ENCODE data around the gene KRTAP10-3.

Gene KRTAP10-3

DNA sequence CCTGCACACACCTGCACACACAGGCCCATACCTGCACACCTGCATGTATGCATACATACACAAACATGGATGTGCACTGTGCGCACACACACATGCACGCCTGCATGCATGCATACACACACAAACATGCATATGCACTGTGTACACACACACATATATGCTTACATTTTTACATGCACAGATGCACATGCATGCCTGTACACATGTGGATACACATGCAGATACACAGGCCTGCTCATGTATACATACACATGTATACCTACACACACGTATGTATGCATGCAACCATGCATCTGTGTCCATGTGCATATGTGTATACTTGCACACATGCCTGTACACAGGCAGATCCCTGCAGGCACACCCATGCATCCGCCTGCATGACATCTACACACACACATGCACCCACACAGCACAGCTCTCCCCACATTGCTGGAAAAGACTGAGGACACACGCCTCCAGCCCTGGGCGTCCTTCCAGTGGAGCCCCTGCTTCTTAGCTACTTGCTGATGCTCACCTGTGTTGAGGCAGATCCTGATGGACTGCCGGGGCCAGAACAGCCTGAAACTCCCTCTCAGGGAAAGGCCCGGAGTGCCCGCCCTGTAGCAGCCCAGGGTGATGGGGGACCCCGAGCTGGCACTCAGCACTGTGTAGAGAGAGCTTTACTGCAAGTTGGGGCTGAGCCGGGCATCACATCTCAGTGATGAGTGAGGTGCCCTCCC is 47.2 kb downstream of the KRTAP10-3 start:
- no peak for DNase-seq (ENCODE audit: low read depth)
- no peak for TF ChIP-seq CTCF (IDR thresholded peaks at IDR 0.05; ENCODE audit: low read length, missing control alignments)
- H3K4me3 ChIP-seq (replicated peaks; ENCODE audit: low read depth, low read length) = no peak overlapping the region

DNA sequence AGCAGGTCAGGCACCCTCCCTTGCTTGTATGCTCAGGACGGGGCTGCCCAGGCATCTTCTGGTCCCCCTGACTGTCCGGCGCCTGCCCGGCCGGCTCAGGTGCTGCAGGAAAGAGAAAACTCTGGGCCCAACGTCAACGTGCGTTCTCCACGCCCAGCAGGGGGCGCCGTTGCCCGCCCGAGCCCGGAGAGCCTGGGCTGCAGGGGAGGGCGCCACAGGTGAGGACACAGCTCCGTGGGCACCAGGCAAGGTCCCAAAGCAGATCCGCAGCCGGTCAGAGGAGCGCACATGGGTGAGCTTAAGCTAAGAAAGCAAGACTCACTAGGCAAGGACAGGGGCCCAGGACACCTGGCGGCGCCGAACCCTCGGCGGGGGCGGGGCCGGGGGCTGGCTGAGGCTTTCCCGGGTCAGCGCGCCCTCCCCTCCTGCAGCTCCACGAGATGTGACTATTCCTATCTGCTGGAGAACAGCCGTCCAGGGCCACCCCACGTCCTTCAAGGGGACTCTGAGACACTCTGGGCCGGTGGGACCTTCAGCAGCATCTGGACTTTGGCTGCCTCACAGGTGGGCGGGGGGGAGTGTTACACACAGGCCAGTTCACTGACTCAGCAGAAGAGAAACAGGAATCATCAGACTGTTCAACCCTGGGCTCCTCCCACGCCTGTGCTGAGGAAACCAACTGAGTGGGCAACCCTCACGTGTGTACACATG is 47.9 kb downstream of the KRTAP10-3 start:
- H3K4me3 ChIP-seq (replicated peaks; ENCODE audit: low read depth, low read length) = no peak overlapping the region
- TF ChIP-seq CTCF (IDR thresholded peaks at IDR 0.05; ENCODE audit: low read length, missing control alignments) = peak; percentile 64
- peak; percentile 39 for DNase-seq (ENCODE audit: low read depth)

DNA sequence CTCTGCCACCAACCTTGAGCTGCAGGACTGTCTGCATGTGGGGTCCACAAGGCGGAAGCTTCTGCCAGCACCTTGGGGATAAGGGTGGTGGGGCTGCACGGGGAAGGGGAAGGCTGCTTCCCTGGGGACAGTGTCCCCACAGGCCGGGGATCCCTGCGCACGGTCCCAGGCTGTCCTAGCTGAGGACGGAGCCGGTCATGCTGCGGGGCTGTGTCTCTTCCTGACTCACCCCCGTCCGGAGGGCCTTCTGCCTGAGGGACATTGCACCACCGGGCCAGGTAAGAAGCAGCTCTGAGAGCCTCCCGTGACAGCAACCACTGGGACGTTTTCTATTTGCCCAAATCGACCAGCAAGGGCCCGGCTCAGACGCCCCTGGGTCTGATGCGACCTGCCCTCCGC is 48.5 kb downstream of the KRTAP10-3 start:
- DNase-seq (ENCODE audit: low read depth) = no peak
- no peak for TF ChIP-seq CTCF (IDR thresholded peaks at IDR 0.05; ENCODE audit: low read length, missing control alignments)
- no peak overlapping the region for H3K4me3 ChIP-seq (replicated peaks; ENCODE audit: low read depth, low read length)

DNA sequence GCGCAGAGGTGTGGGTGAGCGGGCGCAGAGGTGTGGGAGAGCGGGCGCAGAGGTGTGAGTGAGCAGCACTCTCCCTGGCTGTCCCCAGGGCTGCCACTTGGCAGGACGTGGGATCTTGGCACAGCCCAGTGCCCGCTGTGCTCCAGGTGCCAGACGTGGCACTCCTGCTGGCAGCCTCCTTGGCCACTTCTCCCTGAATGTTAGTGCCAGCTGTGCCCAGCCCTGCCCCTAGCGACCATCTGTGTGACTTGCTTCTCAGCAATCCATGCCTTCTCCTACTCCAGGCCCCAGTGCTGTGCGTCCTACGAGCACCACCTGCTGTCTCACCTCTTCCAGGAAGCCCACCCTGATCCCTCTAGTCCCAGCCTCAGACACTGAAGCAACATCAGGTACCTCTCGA is 49.1 kb downstream of the KRTAP10-3 start:
- H3K4me3 ChIP-seq (replicated peaks; ENCODE audit: low read depth, low read length) = no peak overlapping the region
- TF ChIP-seq CTCF (IDR thresholded peaks at IDR 0.05; ENCODE audit: low read length, missing control alignments) = no peak
- no peak for DNase-seq (ENCODE audit: low read depth)

- no peak overlapping the region for H3K4me3 ChIP-seq (replicated peaks; ENCODE audit: low read depth, low read length)
- no peak for TF ChIP-seq CTCF (IDR thresholded peaks at IDR 0.05; ENCODE audit: low read length, missing control alignments)
- DNase-seq (ENCODE audit: low read depth) = no peak
Observed at GRCh38 chr21:44508711-44509445, 49.7 kb downstream of the KRTAP10-3 start.

DNA sequence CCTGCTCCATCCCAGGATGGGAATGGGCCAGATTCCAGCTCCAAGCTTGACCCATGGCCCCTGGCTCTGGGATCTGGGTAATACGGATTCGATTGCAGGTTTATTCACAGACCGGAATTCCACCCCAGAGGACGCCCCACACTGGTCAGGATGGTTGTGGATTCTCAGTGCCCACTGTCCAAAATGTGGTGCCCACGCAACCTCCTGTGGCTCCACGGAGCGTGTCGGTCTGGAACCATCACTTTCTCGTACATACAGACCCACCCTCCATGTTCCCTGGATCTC is 50.2 kb downstream of the KRTAP10-3 start:
- TF ChIP-seq CTCF (IDR thresholded peaks at IDR 0.05; ENCODE audit: low read length, missing control alignments) = no peak
- no peak for DNase-seq (ENCODE audit: low read depth)

More for the DNA sequence above, 50.2 kb downstream of the KRTAP10-3 start:
- H3K4me3 ChIP-seq (replicated peaks; ENCODE audit: low read depth, low read length) = no peak overlapping the region

Measured in fibroblast of pulmonary artery (primary cell).